K562 (cell line): Measurements from ENCODE around the gene MTERF4. TPM values are rescaled to one million over a fixed set of nuclear protein-coding genes. Genes with fewer than 3 reads are reported as not detected.

ENCODE experiments used
- ATAC-seq: fragments of 200-7000 bp; cut with Tn5 transposase; 3 replicates; pipeline ENCODE4 v1.9.1; 2020; ENCODE audit warnings: moderate library complexity
- BruUV-seq: library from RNA; stranded (reverse); fragments of 400-500 nt; replicated peaks from 2 replicates; lab custom pipeline; 2021; lab: Mats Ljungman, UMichigan
- CTCF ChIA-PET: fragments of 300-600 bp; formaldehyde crosslinking; extraction: SDS; loops from one replicate; lab custom pipeline; 2021; ENCODE audit warnings: low intra/inter-chr PET ratio; lab: Yijun Ruan, JAX
- POLR2A ChIA-PET: fragments of 300-600, 350-650 bp; sonication (Branson Sonifier 250); formaldehyde crosslinking; extraction: SDS; loops from one replicate; lab custom pipeline; 2021; ENCODE audit warnings: antibody characterized with exemption, inconsistent platforms; lab: Yijun Ruan, JAX
- DNase-seq, 4 experiments: peaks; one replicate each; pipeline versions ENCODE4 v3.0.0 to v3.0.0-alpha.2; 2011 to 2018; ENCODE audit warnings: low spot score in 3 of 4, mixed read lengths in 3 of 4; ENCODE audit errors: extremely low read depth in 1 of 4
- FAIRE-seq: peaks from 2 replicates; lab custom pipeline; 2011; peaks lifted over from hg19 to GRCh38; lab: Jason Lieb, UNC
- H2AFZ ChIP-seq: 2 replicates; pipeline ENCODE4 v1.6.0; 2011; ENCODE audit warnings: low read depth, low read length, control low read depth, inconsistent platforms
- H3K27ac ChIP-seq: fragments of 200-600 bp; 3 replicates; pipeline ENCODE4 v1.8.0; 2011; ENCODE audit warnings: low read depth, mild to moderate bottlenecking, control low read depth, inconsistent platforms, low read length, moderate library complexity, mixed read lengths; ENCODE audit errors: extremely low read depth
- H3K27me3 ChIP-seq, 2 experiments: fragments of 300-600 bp in 1 of 2; 2 replicates in 1 of 2; 3 replicates in 1 of 2; pipeline versions ENCODE4 v1.6.0 to v1.8.0; 2011; ENCODE audit warnings: inconsistent platforms in 2 of 2, low read length in 2 of 2, mild to moderate bottlenecking in 1 of 2, mixed read lengths in 1 of 2, moderate library complexity in 1 of 2; ENCODE audit not compliant: control insufficient read depth in 2 of 2, insufficient read depth in 2 of 2
- H3K36me3 ChIP-seq: fragments of 300-600 bp; 3 replicates; pipeline ENCODE4 v1.8.0; 2011; ENCODE audit warnings: mild to moderate bottlenecking, low read length, inconsistent platforms; ENCODE audit not compliant: control insufficient read depth, insufficient read depth
- H3K4me1 ChIP-seq, 2 experiments: fragments of 200-600 bp in 1 of 2; replicated peaks in 1 of 2; 2 replicates in 1 of 2; 3 replicates in 1 of 2; pipeline versions ENCODE4 v1.5.1 to v1.8.0; 2011; ENCODE audit warnings: inconsistent platforms in 2 of 2, low read length in 2 of 2, mild to moderate bottlenecking in 1 of 2, mixed read lengths in 1 of 2, moderate library complexity in 1 of 2; ENCODE audit not compliant: control insufficient read depth in 2 of 2, insufficient read depth in 2 of 2
- H3K4me2 ChIP-seq: 2 replicates; pipeline ENCODE4 v1.6.1; 2011; ENCODE audit warnings: low read length, control low read depth, inconsistent platforms, mixed read lengths; ENCODE audit not compliant: insufficient read depth
- H3K4me3 ChIP-seq: fragments of 200-600 bp; sonication (generic), shearing (Covaris generic); 2 replicates; pipeline ENCODE4 v1.5.1; 2016; ENCODE audit warnings: control low read depth, inconsistent platforms
- H3K79me2 ChIP-seq: fragments of 200-600 bp; 3 replicates; pipeline ENCODE4 v1.8.0; 2011; ENCODE audit warnings: low read length, inconsistent platforms; ENCODE audit not compliant: control insufficient read depth, insufficient read depth
- H3K9ac ChIP-seq, 2 experiments: 2 replicates each; pipeline versions ENCODE4 v1.6.0 to v1.6.1; 2011; ENCODE audit warnings: low read depth in 2 of 2, low read length in 2 of 2, control low read depth in 1 of 2, inconsistent platforms in 1 of 2, mild to moderate bottlenecking in 1 of 2, mixed read lengths in 1 of 2; ENCODE audit not compliant: insufficient read depth in 1 of 2
- H3K9me1 ChIP-seq: one replicate; pipeline ENCODE4 v1.6.0; 2011; ENCODE audit warnings: inconsistent platforms, mild to moderate bottlenecking, low read length, moderate library complexity; ENCODE audit not compliant: control insufficient read depth, insufficient read depth
- H3K9me3 ChIP-seq: replicated peaks from 2 replicates; pipeline ENCODE4 v1.5.1; 2011; ENCODE audit warnings: low read depth, low read length, inconsistent platforms; ENCODE audit not compliant: control insufficient read depth, insufficient read depth
- H4K20me1 ChIP-seq: replicated peaks from 2 replicates; pipeline ENCODE4 v1.6.1; 2011; ENCODE audit warnings: low read length, inconsistent platforms, mixed read lengths; ENCODE audit not compliant: control insufficient read depth, insufficient read depth
- CEBPB ChIP-seq: fragments of 450-650 bp; IDR thresholded peaks from 2 replicates; pipeline ENCODE4 v1.6.1; 2016; ENCODE audit warnings: missing genetic modification characterization, missing compliant biosample characterization
- CTBP1 ChIP-seq: fragments of 450-650 bp; IDR thresholded peaks from 2 replicates; pipeline ENCODE4 v1.6.1; 2016; ENCODE audit warnings: borderline replicate concordance
- NBN ChIP-seq: fragments of 450-650 bp; IDR thresholded peaks from 2 replicates; pipeline ENCODE4 v1.6.1; 2016; ENCODE audit warnings: low read depth, mild to moderate bottlenecking
- PRPF4 ChIP-seq: fragments of 200-400 bp; formaldehyde crosslinking; IDR thresholded peaks from one replicate; pipeline ENCODE4 v1.6.1; 2017; ENCODE audit warnings: low read length, low read depth, mild to moderate bottlenecking; ENCODE audit not compliant: insufficient read depth, poor library complexity, severe bottlenecking
- TAF7 ChIP-seq: fragments of 450-650 bp; IDR thresholded peaks from 2 replicates; pipeline ENCODE4 v1.6.1; 2016; ENCODE audit warnings: missing genetic modification characterization, missing compliant biosample characterization
- ZNF589 ChIP-seq: fragments of 200-800 bp; sonication (Bioruptor generic); IDR thresholded peaks from 2 replicates; pipeline ENCODE4 v1.6.1; 2016; ENCODE audit warnings: low read depth, missing genetic modification characterization, missing compliant biosample characterization
- ZNF695 ChIP-seq: fragments of 450-650 bp; formaldehyde crosslinking; IDR thresholded peaks from 2 replicates; pipeline ENCODE4 v1.4.0; 2020; ENCODE audit warnings: mild to moderate bottlenecking, moderate library complexity
- ZNF778 ChIP-seq: fragments of 450-650 bp; formaldehyde crosslinking; IDR thresholded peaks from 2 replicates; pipeline ENCODE4 v1.4.0; 2020; ENCODE audit warnings: mild to moderate bottlenecking, moderate library complexity
- WGBS: fragments of 100-300 bp; shearing (Covaris generic); methylation state at CpG from one replicate; pipeline ENCODE4 v1.1.6; 2016; ENCODE audit warnings: low coverage, mixed read lengths; ENCODE audit not compliant: insufficient coverage; ENCODE audit errors: missing lambda C conversion rate; 5-methylcytosine and 5-hydroxymethylcytosine counted together
- in situ Hi-C: fragments of 300-500 bp; cut with MboI; formaldehyde crosslinking; loops from 4 replicates; pipeline ENCODE4 v1.15.0; 2018; ENCODE audit warnings: inconsistent platforms, mixed read lengths
- intact Hi-C: fragments of 100-400 bp; cut with micrococcal nuclease; formaldehyde crosslinking; loops from 2 replicates; pipeline ENCODE4 v1.14.2; 2022
- polyA plus RNA-seq, 8 experiments: library from polyadenylated mRNA; depleted of rRNA in 4 of 8; stranded (reverse) in 5 of 8; unstranded in 3 of 8; fragments of >200 nt; fragmentation: Nextera tagmentation in 2 of 8; fragmentation: Illumina TruSeq in 1 of 8; extraction: Ambion mirVana in 2 of 8; extraction: Trizol in 1 of 8; gene quantifications; 2 replicates each; pipeline versions ENCODE4 v1.2.1 to v1.2.3, GENCODE V29; 2011 to 2014; ENCODE audit warnings: inconsistent platforms in 1 of 8, missing spikeins in 1 of 8
- total RNA-seq, 7 experiments: library from RNA; depleted of rRNA in 6 of 7; stranded (reverse); fragments of >200 nt in 6 of 7; fragmentation: Illumina TruSeq in 2 of 7; extraction: Trizol in 2 of 7; gene quantifications; 2 replicates each; pipeline versions ENCODE4 v1.2.1 to v1.2.3, GENCODE V29; 2011 to 2021; ENCODE audit warnings: low replicate concordance in 1 of 7
- TF ChIP-seq, protein P1 (sequence below): fragments of 450-650 bp; IDR thresholded peaks from 2 replicates; pipeline ENCODE4 v1.6.1; 2014; ENCODE audit warnings: low read depth, mild to moderate bottlenecking, moderate library complexity, borderline replicate concordance
- TF ChIP-seq, protein P2 (sequence below): fragments of 250-450 bp; sonication (Bioruptor Pico); IDR thresholded peaks from 2 replicates; pipeline ENCODE4 v1.4.0; 2020; ENCODE audit warnings: mild to moderate bottlenecking
- TF ChIP-seq, protein P3 (sequence below): fragments of 450-650 bp; IDR thresholded peaks from 2 replicates; pipeline ENCODE4 v1.6.1; 2016; ENCODE audit warnings: antibody characterized with exemption

Gene MTERF4
- total and polyA plus RNA-seq, 9 of the 15 experiments (the other 6 are each of a cell fraction or from before 2014, with no cell fraction given): 15.3 to 29.6 (median 21.2) TPM

DNA sequence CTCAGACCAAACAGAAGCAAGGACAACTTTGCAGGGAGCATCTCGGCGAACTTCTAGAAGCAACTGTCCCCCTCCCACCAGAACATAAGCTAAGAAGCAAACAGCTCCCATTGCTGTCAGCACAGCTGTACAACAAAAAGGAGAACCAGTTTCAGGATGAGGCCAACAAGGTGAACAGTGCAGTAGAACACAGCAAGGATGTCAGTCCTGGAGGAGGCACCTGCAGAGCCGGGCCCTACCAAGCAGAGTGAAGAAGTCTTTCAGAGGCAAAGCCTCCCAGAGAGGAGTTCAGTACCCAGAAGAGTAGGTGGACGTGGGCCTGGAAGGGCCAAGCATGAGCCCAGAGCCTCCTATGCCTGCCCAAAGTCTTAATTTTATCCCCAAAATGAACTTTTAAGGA, 46.2 kb upstream of the MTERF4 start:
- Histone ChIP-seq H3K4me3 (peak overlapping the region; percentile 98), H3K27ac (no peak overlapping the region), H3K79me2 (peaks cover 25% of the 10 kb centered on the region), H3K36me3 (peaks cover 6% of the 10 kb centered on the region; the same call in 2 of the 3 replicates), H4K20me1 (no peaks in the 10 kb centered on the region), H3K4me1 (peaks cover 14 to 26% of the 10 kb centered on the region in 2 experiments; a peak in 4 of 5 replicates), H3K9me3 (no peaks in the 10 kb centered on the region), H3K27me3 (no peaks in the 10 kb centered on the region), H3K9me1 (no peaks in the 10 kb centered on the region), H2AFZ (no peak overlapping the region), H3K9ac (peak overlapping the region; percentile 67 to 87), H3K4me2 (peak overlapping the region; percentile 91)
- 44% methylated on average over 4 of the region's 4 CpGs for WGBS
- BruUV-seq: TSS peak; percentile 45
- intact Hi-C loops (no loop called here), in situ Hi-C loops (no loop called here)
- TF ChIP-seq ZNF778 (CRISPR knock-in tag) (no peak), TAF7 (tag) (no peak), ZNF589 (no peak), NBN (no peak), PRPF4 (no peak), CEBPB (no peak), CTBP1 (no peak), ZNF695 (no peak)
- TF ChIP-seq, protein P1, sequence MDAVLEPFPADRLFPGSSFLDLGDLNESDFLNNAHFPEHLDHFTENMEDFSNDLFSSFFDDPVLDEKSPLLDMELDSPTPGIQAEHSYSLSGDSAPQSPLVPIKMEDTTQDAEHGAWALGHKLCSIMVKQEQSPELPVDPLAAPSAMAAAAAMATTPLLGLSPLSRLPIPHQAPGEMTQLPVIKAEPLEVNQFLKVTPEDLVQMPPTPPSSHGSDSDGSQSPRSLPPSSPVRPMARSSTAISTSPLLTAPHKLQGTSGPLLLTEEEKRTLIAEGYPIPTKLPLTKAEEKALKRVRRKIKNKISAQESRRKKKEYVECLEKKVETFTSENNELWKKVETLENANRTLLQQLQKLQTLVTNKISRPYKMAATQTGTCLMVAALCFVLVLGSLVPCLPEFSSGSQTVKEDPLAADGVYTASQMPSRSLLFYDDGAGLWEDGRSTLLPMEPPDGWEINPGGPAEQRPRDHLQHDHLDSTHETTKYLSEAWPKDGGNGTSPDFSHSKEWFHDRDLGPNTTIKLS: no peak
- TF ChIP-seq, protein P2, sequence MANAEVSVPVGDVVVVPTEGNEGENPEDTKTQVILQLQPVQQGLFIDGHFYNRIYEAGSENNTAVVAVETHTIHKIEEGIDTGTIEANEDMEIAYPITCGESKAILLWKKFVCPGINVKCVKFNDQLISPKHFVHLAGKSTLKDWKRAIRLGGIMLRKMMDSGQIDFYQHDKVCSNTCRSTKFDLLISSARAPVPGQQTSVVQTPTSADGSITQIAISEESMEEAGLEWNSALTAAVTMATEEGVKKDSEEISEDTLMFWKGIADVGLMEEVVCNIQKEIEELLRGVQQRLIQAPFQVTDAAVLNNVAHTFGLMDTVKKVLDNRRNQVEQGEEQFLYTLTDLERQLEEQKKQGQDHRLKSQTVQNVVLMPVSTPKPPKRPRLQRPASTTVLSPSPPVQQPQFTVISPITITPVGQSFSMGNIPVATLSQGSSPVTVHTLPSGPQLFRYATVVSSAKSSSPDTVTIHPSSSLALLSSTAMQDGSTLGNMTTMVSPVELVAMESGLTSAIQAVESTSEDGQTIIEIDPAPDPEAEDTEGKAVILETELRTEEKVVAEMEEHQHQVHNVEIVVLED (CRISPR knock-in tag): no peak
- TF ChIP-seq, protein P3, sequence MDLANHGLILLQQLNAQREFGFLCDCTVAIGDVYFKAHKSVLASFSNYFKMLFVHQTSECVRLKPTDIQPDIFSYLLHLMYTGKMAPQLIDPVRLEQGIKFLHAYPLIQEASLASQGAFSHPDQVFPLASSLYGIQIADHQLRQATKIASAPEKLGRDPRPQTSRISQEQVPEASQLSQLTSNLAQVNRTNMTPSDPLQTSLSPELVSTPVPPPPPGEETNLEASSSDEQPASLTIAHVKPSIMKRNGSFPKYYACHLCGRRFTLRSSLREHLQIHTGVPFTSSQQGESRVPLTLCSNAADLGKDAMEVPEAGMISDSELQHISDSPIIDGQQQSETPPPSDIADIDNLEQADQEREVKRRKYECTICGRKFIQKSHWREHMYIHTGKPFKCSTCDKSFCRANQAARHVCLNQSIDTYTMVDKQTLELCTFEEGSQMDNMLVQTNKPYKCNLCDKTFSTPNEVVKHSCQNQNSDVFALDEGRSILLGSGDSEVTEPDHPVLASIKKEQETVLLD: no peak
- FAIRE-seq: no peak
- POLR2A ChIA-PET: interaction anchor here (0.6 to 1.3 kb wide), 3 partner anchors 12 to 553 kb away, joined by 3 to 4 read pairs (median 3); no protein-coding TSS in a partner anchor
- no peak for ATAC-seq
- peak in 1 of 4 experiments; percentile 5 for DNase-seq
- CTCF ChIA-PET: no interaction called here
